ENCODE data around the gene TOX2. TPM values are rescaled to one million over a fixed set of nuclear protein-coding genes. Genes with fewer than 3 reads are reported as not detected.

Gene TOX2
- total RNA-seq, 1 experiment from 2014 or later, result 2.7 TPM

DNA sequence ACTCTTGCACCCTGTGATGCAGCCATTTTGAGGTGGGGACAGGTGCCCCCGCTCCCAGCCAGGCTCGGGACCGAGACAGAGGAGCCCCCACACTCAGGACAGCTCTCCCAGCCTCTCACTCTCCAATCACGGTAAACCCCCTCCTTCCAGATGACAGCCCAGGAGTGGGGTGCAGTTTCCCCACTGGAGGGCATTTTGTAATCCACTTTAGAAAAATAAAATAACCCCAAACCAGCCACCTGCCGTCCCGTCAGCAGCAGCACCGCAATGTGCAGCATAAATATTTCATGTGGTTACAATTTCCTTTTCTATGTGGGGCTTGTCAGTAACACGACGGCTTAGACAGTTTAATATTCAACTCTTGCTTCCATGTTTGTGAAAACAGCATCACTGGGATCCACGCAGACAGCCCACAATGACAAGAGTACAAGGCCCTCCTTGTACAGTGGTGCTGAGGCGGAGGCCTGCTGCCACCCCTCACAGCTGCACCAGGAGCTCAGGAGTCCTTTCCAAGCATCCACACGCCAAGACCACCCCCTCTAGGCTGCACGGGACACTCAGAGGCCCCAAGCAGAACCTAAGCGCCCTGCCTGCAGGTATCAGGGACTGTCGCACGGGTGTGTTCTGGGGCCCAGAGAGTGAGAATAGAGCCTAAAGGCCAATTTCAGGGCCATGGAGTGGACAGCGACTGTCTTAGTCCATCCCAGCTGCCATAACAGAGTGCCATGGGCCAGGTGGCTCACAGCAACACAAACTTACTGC is 155.7 kb downstream of the TOX2 start:
- POLR2A ChIA-PET, result no interaction called here
- H3K27me3 Mint-ChIP-seq (ENCODE audit: insufficient read depth, unreplicated experiment), result no peaks in the 10 kb centered on the region
- BruUV-seq (replicated peaks), result no TSS peak
- H3K4me3 Mint-ChIP-seq (ENCODE audit: unreplicated experiment), result no peak overlapping the region
- CTCF ChIA-PET, result interaction anchor here (1.0 to 3.5 kb wide), 2 partner anchors 10 to 320 kb away, joined by 5 to 33 read pairs; no protein-coding TSS in a partner anchor
- no peak overlapping the region for H3K27ac Mint-ChIP-seq (ENCODE audit: low read depth, unreplicated experiment)
- no peaks in the 10 kb centered on the region for H3K36me3 Mint-ChIP-seq (ENCODE audit: insufficient read depth, unreplicated experiment)
- H3K4me1 Mint-ChIP-seq (ENCODE audit: insufficient read depth, unreplicated experiment), result no peaks in the 10 kb centered on the region
- intact Hi-C loops (cut with micrococcal nuclease), result no loop called here
- DNase-seq (ENCODE audit: unreplicated experiment), result no peak
- H3K9me3 Mint-ChIP-seq (ENCODE audit: unreplicated experiment), result no peaks in the 10 kb centered on the region
- TF ChIP-seq CTCF (IDR thresholded peaks at IDR 0.05; ENCODE audit: unreplicated experiment), result no peak

GRCh38 chr20:44071057-44071456 is 156.4 kb downstream of the TOX2 start:
- H3K4me1 Mint-ChIP-seq (ENCODE audit: insufficient read depth, unreplicated experiment), result no peaks in the 10 kb centered on the region
- H3K27ac Mint-ChIP-seq (ENCODE audit: low read depth, unreplicated experiment), result no peak overlapping the region
- BruUV-seq (replicated peaks), result no TSS peak
- H3K27me3 Mint-ChIP-seq (ENCODE audit: insufficient read depth, unreplicated experiment), result no peaks in the 10 kb centered on the region
- ChIA-PET CTCF (interaction anchor here (3.5 kb wide), 1 partner anchor 321 kb away, joined by 33 read pairs; no protein-coding TSS in a partner anchor), POLR2A (no interaction called here)
- intact Hi-C loops (cut with micrococcal nuclease), result no loop called here
- TF ChIP-seq CTCF (IDR thresholded peaks at IDR 0.05; ENCODE audit: unreplicated experiment), result no peak
- no peaks in the 10 kb centered on the region for H3K9me3 Mint-ChIP-seq (ENCODE audit: unreplicated experiment)
- no peak overlapping the region for H3K4me3 Mint-ChIP-seq (ENCODE audit: unreplicated experiment)
- H3K36me3 Mint-ChIP-seq (ENCODE audit: insufficient read depth, unreplicated experiment), result no peaks in the 10 kb centered on the region
- DNase-seq (ENCODE audit: unreplicated experiment), result no peak

DNA sequence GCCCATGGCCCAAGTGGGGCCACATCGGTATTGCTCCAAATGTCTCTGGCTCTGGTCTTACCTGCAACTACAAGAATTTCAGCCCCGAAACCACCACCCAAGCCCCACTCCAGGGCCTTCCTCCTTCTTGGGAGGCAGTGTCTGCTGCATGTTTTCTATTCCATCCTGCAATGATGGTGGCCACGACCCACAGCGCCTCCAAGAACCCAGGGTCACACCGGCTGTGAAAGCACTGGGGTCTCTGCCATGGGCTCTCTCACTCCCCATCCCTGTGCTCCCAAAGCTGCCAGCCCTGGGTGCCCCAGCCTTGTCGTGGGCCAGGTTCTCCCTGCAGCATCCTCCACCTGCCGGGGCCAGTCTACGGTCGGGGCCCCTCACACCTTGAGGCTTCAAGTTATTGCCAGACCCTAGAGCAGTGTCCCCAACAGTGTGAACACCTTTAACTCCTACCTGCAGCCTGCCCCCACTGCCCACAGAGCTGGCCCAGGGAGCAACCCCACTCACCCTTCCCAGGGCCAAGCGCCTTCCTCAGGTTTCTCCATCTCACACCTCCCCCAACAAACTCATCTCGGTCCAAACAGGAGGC is 157.0 kb downstream of the TOX2 start:
- ChIA-PET CTCF (interaction anchor here (0.7 to 3.5 kb wide), 4 partner anchors 9 to 322 kb away, joined by 3 to 33 read pairs (median 4); no protein-coding TSS in a partner anchor), POLR2A (no interaction called here)
- BruUV-seq (replicated peaks), result no TSS peak
- no peaks in the 10 kb centered on the region for H3K9me3 Mint-ChIP-seq (ENCODE audit: unreplicated experiment)
- intact Hi-C loops (cut with micrococcal nuclease), result no loop called here
- DNase-seq (ENCODE audit: unreplicated experiment), result no peak
- H3K27me3 Mint-ChIP-seq (ENCODE audit: insufficient read depth, unreplicated experiment), result no peaks in the 10 kb centered on the region
- H3K36me3 Mint-ChIP-seq (ENCODE audit: insufficient read depth, unreplicated experiment), result no peaks in the 10 kb centered on the region
- no peak overlapping the region for H3K4me3 Mint-ChIP-seq (ENCODE audit: unreplicated experiment)
- no peaks in the 10 kb centered on the region for H3K4me1 Mint-ChIP-seq (ENCODE audit: insufficient read depth, unreplicated experiment)
- no peak for TF ChIP-seq CTCF (IDR thresholded peaks at IDR 0.05; ENCODE audit: unreplicated experiment)
- H3K27ac Mint-ChIP-seq (ENCODE audit: low read depth, unreplicated experiment), result no peak overlapping the region

- ChIA-PET POLR2A (no interaction called here), CTCF (interaction anchor here (1.0 to 3.5 kb wide), 3 partner anchors 8 to 323 kb away, joined by 4 to 33 read pairs (median 5); no protein-coding TSS in a partner anchor)
- Mint-ChIP-seq H3K9me3 (ENCODE audit: unreplicated experiment) (no peaks in the 10 kb centered on the region), H3K4me3 (ENCODE audit: unreplicated experiment) (no peak overlapping the region), H3K36me3 (ENCODE audit: insufficient read depth, unreplicated experiment) (no peaks in the 10 kb centered on the region), H3K27me3 (ENCODE audit: insufficient read depth, unreplicated experiment) (no peaks in the 10 kb centered on the region), H3K4me1 (ENCODE audit: insufficient read depth, unreplicated experiment) (no peaks in the 10 kb centered on the region), H3K27ac (ENCODE audit: low read depth, unreplicated experiment) (no peak overlapping the region)
- intact Hi-C loops (cut with micrococcal nuclease), result no loop called here
- BruUV-seq (replicated peaks), result no TSS peak
- no peak for TF ChIP-seq CTCF (IDR thresholded peaks at IDR 0.05; ENCODE audit: unreplicated experiment)
- DNase-seq (ENCODE audit: unreplicated experiment), result no peak
Measured at GRCh38 chr20:44072384-44072783, 157.7 kb downstream of the TOX2 start.
